HG02852 (cell line): ENCODE data around the gene THSD4.

ENCODE experiments used
- ATAC-seq: cut with Tn5 transposase; IDR thresholded peaks from one replicate; pipeline ENCODE4 v1.9.1; 2021; ENCODE audit warnings: mild to moderate bottlenecking, moderate library complexity; ENCODE audit not compliant: unreplicated experiment

Gene THSD4

GRCh38 chr15:71810256-71811035 is 695.2 kb downstream of the THSD4 start, which contains the start of gene NR2E3:
Gene NR2E3 (plus strand): TSS chr15:71810554. CDS start chr15:71810744, 190 bp downstream.
- no peak for ATAC-seq

DNA sequence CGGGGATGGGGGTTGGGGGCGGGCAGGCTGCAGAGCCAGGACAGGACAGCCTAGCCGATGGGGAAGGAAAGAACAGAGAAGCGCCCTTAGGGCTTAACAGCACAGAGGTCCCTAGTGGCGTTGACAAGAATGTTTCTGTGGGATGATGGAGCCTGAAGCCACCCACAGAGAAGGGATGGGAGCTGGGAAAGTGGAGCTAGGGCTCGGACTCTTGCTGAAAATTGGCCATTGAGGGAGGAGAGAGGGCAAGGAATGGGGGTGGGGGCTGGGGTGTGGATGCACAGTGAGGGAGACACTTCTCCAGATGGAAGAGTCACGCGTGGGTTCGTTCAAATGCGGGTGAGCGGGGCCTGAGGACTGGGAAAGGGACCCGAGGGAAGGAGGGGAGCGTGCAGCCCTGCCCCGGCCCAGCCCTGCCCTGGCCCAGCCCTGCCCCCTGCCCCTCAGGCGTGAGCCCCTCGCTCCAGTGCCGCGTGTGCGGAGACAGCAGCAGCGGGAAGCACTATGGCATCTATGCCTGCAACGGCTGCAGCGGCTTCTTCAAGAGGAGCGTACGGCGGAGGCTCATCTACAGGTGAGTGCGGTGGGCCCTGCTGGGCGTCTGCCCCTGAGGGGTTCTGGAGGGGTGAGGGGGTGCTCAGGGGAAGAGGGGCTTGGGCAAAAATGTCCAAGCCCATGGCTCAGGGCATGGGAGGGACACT is 695.9 kb downstream of the THSD4 start:
- ATAC-seq = no peak

DNA sequence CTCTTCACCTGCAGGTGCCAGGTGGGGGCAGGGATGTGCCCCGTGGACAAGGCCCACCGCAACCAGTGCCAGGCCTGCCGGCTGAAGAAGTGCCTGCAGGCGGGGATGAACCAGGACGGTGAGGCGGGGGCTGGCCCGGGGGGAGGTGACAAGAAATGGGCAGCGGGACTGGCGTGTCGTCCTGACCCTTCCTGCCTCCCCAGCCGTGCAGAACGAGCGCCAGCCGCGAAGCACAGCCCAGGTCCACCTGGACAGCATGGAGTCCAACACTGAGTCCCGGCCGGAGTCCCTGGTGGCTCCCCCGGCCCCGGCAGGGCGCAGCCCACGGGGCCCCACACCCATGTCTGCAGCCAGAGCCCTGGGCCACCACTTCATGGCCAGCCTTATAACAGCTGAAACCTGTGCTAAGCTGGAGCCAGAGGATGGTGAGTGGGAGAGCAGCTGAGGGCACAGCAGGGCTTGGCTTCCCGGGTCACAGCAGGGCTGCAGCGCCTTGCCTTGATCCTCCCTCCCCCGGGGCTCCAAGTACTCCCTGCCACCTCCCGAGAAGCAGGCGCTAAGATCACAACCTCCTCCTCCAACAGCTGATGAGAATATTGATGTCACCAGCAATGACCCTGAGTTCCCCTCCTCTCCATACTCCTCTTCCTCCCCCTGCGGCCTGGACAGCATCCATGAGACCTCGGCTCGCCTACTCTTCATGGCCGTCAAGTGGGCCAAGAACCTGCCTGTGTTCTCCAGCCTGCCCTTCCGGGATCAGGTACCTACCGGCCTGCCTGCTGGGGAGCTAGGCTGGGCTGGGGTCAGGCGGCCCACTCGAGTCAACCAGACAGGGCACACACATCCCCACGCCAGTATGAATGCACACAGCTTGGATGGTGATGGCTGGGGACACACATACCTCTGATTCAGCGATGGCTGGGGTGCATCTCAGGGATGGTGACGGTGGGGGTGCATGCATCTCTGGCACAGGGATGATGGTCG is 696.8 kb downstream of the THSD4 start:
- no peak for ATAC-seq

GRCh38 chr15:71812966-71813722 is 697.9 kb downstream of the THSD4 start:
- no peak for ATAC-seq

GRCh38 chr15:71813723-71814470 is 698.6 kb downstream of the THSD4 start:
- no peak for ATAC-seq

DNA sequence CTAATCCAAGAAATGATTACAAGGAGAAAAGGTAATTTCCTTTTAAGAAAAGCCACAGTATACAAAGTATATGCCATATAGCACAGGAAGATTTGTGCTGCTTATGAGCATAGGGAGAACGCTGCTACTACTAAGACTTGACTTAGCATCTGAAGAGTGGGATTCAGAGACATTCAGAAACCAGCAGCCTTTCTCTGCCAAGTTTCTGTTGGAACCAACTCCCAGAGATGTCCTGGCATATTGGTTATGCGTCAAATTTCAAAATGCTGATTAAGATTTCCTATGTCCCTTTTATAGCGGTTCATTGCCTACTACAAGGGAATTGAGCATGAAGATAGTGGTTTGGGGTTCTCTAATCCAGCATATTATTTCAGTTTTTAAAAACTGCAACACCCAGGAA is 700.0 kb downstream of the THSD4 start:
- no peak for ATAC-seq

DNA sequence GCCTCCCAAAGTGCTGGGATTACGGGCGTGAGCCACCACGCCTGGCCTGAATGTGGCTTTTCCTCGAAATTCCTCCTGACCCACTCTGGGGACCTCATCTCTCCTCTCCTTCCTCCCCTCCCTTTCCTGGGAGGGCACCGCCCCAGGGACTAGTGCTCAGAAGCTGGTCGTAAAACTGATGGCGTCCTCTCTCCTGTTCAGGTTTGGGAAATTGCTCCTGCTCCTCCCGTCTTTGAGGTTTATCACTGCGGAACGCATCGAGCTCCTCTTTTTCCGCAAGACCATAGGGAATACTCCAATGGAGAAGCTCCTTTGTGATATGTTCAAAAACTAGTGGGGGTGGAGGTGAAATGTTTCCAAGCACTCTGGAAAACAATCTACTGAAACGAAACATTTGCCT is 702.1 kb downstream of the THSD4 start:
- no peak for ATAC-seq

GRCh38 chr15:71820127-71820526 is 704.9 kb downstream of the THSD4 start:
- ATAC-seq = no peak

- no peak for ATAC-seq
Measured at GRCh38 chr15:71821547-71822129, 706.4 kb downstream of the THSD4 start.

- ATAC-seq = no peak
Measured at GRCh38 chr15:71822890-71823630, 707.8 kb downstream of the THSD4 start.

DNA sequence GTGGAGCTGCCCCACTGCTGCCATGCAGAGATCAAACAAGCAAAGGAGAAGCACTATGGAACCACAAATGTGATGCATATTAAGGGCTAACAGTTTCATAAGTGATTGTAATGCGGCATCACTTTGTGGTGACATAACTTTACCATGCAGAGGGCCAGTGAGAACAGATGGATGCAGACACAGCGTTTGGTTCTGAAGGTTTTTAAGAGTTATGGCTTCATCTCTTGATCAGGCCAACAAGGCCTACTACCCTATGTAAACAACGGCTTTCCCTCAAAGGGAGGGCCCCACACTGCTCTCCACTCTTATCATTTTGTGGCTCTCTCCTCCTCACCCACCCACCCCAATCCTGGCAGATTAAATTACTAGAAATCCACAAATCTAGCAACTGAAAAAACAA is 708.5 kb downstream of the THSD4 start:
- no peak for ATAC-seq

- no peak for ATAC-seq
Measured at GRCh38 chr15:71825021-71825730, 709.9 kb downstream of the THSD4 start.

- ATAC-seq = no peak
Measured at GRCh38 chr15:71826196-71826595, 710.9 kb downstream of the THSD4 start.

GRCh38 chr15:71830981-71831380 is 715.7 kb downstream of the THSD4 start:
- ATAC-seq = no peak
